Measurements from ENCODE around the gene SEC62. TPM values are rescaled to one million over a fixed set of nuclear protein-coding genes. Genes with fewer than 3 reads are reported as not detected.

SEC62 gene
- polyA plus RNA-seq, 4 donors: 38.7 to 96.7 (median 60.1) TPM

DNA sequence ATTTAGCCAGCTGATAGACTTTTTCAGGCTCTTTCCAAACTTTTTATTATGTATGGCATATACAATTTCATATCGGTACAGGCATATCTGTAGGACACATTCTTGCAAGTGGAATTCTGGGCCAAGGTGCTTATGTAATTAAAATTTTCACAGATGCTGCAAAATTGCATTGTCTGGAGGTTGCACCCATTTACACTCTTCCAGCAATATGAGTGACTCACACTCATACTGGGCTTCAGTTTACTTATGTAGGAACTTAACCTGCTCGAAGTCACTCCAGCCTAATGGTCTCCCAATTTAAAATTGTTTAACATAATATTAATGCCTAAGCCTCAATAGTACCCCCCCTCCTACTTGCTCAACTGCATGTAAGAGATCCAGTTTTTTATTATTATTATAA is 11.2 kb upstream of the SEC62 start:
- no peaks in the 10 kb centered on the region for H3K4me1 ChIP-seq (ENCODE audit: control insufficient read depth in 3 of 3, insufficient read depth in 2 of 3, low read depth in 1 of 3, low read length in 2 of 3)
- H3K36me3 ChIP-seq (ENCODE audit: control insufficient read depth in 3 of 3, insufficient read depth in 2 of 3, low read depth in 1 of 3, low read length in 3 of 3): no peaks in the 10 kb centered on the region
- WGBS, 3 donors: 85 to 90% (median 88%) methylated on average over 2 of the region's 2 CpGs
- FAIRE-seq: no peak
- no peak overlapping the region for H3K27ac ChIP-seq (ENCODE audit: low read depth in 1 of 3, low read length in 2 of 3)
- no peak overlapping the region for H3K4me3 ChIP-seq (ENCODE audit: low read depth in 1 of 3, low read length in 3 of 3)
- H3K9me3 ChIP-seq (ENCODE audit: control insufficient read depth in 2 of 2, insufficient read depth in 1 of 2, low read depth in 1 of 2, low read length in 1 of 2): peaks cover 0 to 4% of the 10 kb centered on the region in 2 donors
- DNase-seq: no peak
- H3K27me3 ChIP-seq (ENCODE audit: control insufficient read depth in 3 of 3, insufficient read depth in 3 of 3, low read length in 3 of 3): peaks cover 0 to 3% (median 0%) of the 10 kb centered on the region in 3 donors

DNA sequence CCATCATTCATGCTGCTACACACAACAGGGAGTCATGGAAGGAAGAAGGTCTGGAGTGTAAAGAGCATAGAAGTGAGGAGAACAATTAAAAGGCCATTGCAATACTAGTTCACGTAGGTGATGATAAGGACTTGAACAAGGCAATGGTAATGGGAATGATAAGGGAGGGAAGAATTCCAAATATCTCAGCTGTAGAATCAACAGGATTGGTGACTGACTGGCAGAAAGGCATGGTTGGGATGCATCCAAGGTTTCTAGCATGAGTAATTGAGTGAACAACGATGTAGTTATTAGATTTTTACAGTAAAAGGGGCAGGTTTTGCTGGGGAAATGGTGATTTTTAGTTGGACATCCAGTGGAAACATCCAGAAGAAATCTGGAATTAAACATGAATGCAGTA is 2.4 kb upstream of the SEC62 start:
- 45 to 69% (median 49%) methylated on average over 2 of the region's 2 CpGs for whole genome bisulfite sequencing, 3 donors
- H3K4me3 ChIP-seq (ENCODE audit: low read depth in 1 of 3, low read length in 3 of 3): no peak overlapping the region
- no peaks in the 10 kb centered on the region for H3K9me3 ChIP-seq (ENCODE audit: control insufficient read depth in 2 of 2, insufficient read depth in 1 of 2, low read depth in 1 of 2, low read length in 1 of 2)
- H3K27me3 ChIP-seq (ENCODE audit: control insufficient read depth in 3 of 3, insufficient read depth in 3 of 3, low read length in 3 of 3): no peaks in the 10 kb centered on the region
- peaks cover 0 to 5% (median 0%) of the 10 kb centered on the region in 3 donors for H3K4me1 ChIP-seq (ENCODE audit: control insufficient read depth in 3 of 3, insufficient read depth in 2 of 3, low read depth in 1 of 3, low read length in 2 of 3)
- FAIRE-seq (no peak), DNase-seq (no peak)
- no peak overlapping the region for H3K27ac ChIP-seq (ENCODE audit: low read depth in 1 of 3, low read length in 2 of 3)
- H3K36me3 ChIP-seq (ENCODE audit: control insufficient read depth in 3 of 3, insufficient read depth in 2 of 3, low read depth in 1 of 3, low read length in 3 of 3): no peaks in the 10 kb centered on the region

DNA sequence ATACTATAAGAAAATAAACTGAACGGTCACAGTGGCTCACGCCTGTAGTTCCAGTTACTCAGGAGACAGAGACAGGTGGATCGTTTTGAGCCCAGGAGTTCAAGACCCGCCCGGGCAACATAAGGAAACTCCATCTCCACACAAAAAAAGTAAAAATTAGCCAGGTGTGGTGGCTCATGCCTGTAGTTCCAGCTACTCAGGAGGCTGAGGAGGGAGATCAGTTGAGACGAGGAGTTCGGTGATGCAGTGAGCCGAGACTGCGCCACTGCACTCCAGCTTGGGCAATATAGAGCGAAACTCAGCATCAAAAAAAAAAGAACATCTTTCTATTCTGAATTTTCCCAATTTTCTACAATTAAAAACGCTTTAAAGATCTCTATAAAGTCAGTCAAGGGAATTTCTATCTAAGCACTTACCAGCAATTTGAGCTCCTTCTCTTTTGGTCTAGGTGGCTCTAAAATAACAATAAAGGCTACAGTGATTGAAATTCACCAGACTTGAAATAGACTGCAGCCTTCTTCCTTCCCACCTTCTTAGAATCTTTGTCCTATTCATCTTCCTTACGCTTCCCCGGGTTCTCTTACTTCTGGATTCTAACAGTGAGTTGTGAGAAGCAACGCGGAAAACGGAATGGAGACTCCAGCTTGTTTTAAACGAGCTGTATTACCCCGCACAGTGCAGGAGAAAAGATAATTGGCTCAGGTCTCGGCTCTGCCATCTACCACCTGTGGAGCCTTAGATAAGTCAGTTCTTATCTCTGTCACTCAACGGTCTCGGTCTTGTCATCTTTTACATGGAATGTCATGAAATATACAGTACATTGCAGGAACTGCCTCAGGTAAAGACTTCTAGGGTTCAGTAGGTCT is 812 bp upstream of the SEC62 start:
- DNase-seq: no peak
- H3K4me1 ChIP-seq (ENCODE audit: control insufficient read depth in 3 of 3, insufficient read depth in 2 of 3, low read depth in 1 of 3, low read length in 2 of 3): peaks cover 0 to 5% (median 0%) of the 10 kb centered on the region in 3 donors
- H3K27me3 ChIP-seq (ENCODE audit: control insufficient read depth in 3 of 3, insufficient read depth in 3 of 3, low read length in 3 of 3): no peaks in the 10 kb centered on the region
- FAIRE-seq: no peak
- H3K9me3 ChIP-seq (ENCODE audit: control insufficient read depth in 2 of 2, insufficient read depth in 1 of 2, low read depth in 1 of 2, low read length in 1 of 2): no peaks in the 10 kb centered on the region
- no peaks in the 10 kb centered on the region for H3K36me3 ChIP-seq (ENCODE audit: control insufficient read depth in 3 of 3, insufficient read depth in 2 of 3, low read depth in 1 of 3, low read length in 3 of 3)
- H3K27ac ChIP-seq (ENCODE audit: low read depth in 1 of 3, low read length in 2 of 3): peak overlapping the region; percentile 74 to 94 (median 88)
- peak overlapping the region; percentile 82 to 95 (median 88) for H3K4me3 ChIP-seq (ENCODE audit: low read depth in 1 of 3, low read length in 3 of 3)
- 31 to 62% (median 42%) methylated on average over 21 of the region's 21 CpGs for WGBS, 3 donors

DNA sequence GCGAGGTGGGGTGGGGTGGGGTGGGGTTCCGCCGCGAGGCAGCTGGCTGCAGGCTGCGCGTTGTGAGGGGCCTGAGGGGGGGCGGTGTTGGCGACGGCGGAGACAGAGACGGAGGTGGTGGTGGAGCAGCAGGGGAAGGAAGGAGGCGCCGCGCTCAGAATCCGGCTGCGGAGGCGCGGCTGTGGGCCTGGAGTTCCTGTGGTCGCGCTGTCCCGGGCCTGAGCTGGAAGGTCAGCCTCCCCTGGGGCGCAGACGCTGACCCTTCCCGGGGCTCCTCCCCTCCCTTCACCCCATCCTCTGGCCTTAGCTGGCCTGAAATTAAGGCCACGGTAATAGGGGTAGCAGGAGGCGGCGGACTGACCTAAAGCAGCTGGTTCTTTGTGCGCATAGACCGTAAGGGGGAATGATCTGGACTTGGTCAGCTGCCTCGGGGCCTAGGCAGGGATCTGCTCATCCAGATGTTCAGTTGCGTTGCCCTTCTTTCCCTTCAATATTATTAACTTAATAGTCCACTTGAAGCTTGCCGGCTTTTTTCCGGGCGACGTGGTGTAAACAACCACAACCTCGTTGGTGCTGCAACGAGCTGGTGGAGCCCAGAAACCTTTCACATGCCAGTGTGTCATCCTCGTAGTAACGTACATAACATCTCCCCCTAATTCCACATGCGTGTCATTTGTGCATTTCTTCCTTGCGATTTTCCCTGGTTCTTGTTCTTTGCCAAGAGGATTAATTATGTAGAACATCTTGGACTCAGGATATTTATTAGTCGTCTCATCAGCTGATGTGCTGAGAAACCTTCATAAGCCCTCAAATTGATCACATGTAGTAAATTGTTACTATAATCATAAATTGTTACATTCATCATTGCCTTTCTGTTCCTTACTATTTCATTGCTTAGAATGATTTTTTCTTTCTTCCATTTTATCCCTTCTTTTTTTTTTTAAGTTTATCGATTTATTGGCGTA is 626 bp downstream of the SEC62 start:
- peaks cover 0 to 5% (median 0%) of the 10 kb centered on the region in 3 donors for H3K36me3 ChIP-seq (ENCODE audit: control insufficient read depth in 3 of 3, insufficient read depth in 2 of 3, low read depth in 1 of 3, low read length in 3 of 3)
- WGBS, 3 donors: 1 to 4% (median 3%) methylated on average over 39 to 44 of the region's 44 CpGs
- peak overlapping the region; percentile 74 to 94 (median 88) for H3K27ac ChIP-seq (ENCODE audit: low read depth in 1 of 3, low read length in 2 of 3)
- DNase-seq (peak; percentile 31 to 77), FAIRE-seq (no peak)
- no peaks in the 10 kb centered on the region for H3K27me3 ChIP-seq (ENCODE audit: control insufficient read depth in 3 of 3, insufficient read depth in 3 of 3, low read length in 3 of 3)
- H3K4me1 ChIP-seq (ENCODE audit: control insufficient read depth in 3 of 3, insufficient read depth in 2 of 3, low read depth in 1 of 3, low read length in 2 of 3): peaks cover 0 to 5% (median 2%) of the 10 kb centered on the region in 3 donors
- H3K4me3 ChIP-seq (ENCODE audit: low read depth in 1 of 3, low read length in 3 of 3): peak overlapping the region; percentile 82 to 95 (median 88)
- H3K9me3 ChIP-seq (ENCODE audit: control insufficient read depth in 2 of 2, insufficient read depth in 1 of 2, low read depth in 1 of 2, low read length in 1 of 2): no peaks in the 10 kb centered on the region

DNA sequence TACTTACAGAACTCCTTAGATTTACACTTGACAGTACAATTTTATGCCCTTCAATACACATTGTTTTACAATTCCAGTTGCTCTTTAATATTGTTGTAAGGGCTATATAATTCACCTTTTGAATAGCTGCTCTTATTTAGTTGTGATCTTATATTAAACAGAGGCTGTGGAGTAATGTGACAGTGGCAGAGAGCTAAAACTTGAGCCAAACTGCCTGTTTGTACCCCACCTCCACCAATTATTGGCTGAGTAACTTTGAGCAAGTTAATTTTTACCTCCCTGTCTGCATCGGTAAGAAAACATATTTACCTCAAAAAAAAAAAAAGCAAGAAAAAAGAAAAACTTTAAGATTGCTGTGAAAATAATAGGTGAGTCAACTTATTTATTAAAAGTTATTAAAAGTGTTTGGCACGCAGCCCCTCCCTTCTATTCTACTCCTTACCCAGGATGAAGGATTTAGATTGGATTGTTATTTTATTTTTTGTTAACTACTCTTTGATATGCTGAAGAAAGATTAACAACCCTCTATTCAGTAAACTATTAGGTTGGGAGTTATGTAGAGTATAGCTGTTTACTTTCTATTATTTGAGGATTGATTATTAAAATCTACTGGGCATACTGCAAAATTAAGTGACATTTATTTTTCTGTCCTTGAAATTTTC is 1.7 kb downstream of the SEC62 start:
- Histone ChIP-seq H3K9me3 (ENCODE audit: control insufficient read depth in 2 of 2, insufficient read depth in 1 of 2, low read depth in 1 of 2, low read length in 1 of 2) (no peaks in the 10 kb centered on the region), H3K4me1 (ENCODE audit: control insufficient read depth in 3 of 3, insufficient read depth in 2 of 3, low read depth in 1 of 3, low read length in 2 of 3) (peaks cover 0 to 5% (median 2%) of the 10 kb centered on the region in 3 donors), H3K27ac (ENCODE audit: low read depth in 1 of 3, low read length in 2 of 3) (no peak overlapping the region), H3K36me3 (ENCODE audit: control insufficient read depth in 3 of 3, insufficient read depth in 2 of 3, low read depth in 1 of 3, low read length in 3 of 3) (peaks cover 0 to 11% (median 0%) of the 10 kb centered on the region in 3 donors), H3K27me3 (ENCODE audit: control insufficient read depth in 3 of 3, insufficient read depth in 3 of 3, low read length in 3 of 3) (no peaks in the 10 kb centered on the region), H3K4me3 (ENCODE audit: low read depth in 1 of 3, low read length in 3 of 3) (no peak overlapping the region)
- no peak for FAIRE-seq
- 26 to 38% (median 35%) methylated on average over 2 of the region's 2 CpGs for WGBS, 3 donors
- no peak for DNase-seq

DNA sequence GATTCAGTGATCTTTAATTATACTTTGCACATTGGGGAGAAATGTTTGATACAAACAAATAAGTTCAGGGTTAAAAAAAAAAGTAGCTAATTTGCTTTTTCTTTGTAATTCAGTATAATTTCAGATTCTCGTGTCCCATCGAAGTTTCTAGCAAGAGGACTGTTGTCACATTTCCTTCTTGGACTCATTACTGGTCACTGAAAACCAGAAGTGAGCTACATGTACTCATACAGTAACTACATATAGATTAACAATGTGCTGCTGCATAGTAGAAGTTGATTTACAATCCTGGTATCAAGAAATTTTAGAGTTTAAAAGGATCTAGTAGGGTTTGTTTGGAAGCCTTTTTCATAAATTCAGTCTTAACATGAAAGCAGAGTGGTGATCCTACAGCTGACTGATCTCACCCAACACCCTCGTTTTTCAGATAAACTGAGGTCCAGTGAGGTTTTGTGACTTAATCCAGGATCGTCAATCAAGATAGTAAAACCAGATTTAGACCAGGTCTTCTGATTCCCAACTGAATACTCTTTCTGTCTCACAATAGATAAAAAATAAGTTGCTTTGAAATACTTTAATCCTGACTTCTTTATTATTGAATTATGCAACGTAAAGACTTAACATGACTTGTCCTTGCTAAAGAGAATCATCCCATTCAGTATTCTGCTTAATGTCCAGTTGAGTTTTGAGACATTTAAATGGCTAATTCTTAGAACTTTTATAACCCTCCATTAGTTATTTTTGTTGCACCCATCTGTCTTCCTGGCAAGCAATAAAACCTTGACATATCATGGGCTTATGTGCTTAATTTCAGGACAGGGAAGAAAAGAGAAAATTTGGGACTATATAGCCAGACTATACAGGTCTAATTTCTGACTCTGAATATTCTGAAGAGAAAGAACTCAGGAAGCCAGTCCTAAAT is 2.8 kb downstream of the SEC62 start:
- no peak overlapping the region for H3K27ac ChIP-seq (ENCODE audit: low read depth in 1 of 3, low read length in 2 of 3)
- no peaks in the 10 kb centered on the region for H3K9me3 ChIP-seq (ENCODE audit: control insufficient read depth in 2 of 2, insufficient read depth in 1 of 2, low read depth in 1 of 2, low read length in 1 of 2)
- no peak overlapping the region for H3K4me3 ChIP-seq (ENCODE audit: low read depth in 1 of 3, low read length in 3 of 3)
- H3K27me3 ChIP-seq (ENCODE audit: control insufficient read depth in 3 of 3, insufficient read depth in 3 of 3, low read length in 3 of 3): no peaks in the 10 kb centered on the region
- peaks cover 0 to 5% (median 2%) of the 10 kb centered on the region in 3 donors for H3K4me1 ChIP-seq (ENCODE audit: control insufficient read depth in 3 of 3, insufficient read depth in 2 of 3, low read depth in 1 of 3, low read length in 2 of 3)
- peaks cover 0 to 12% (median 0%) of the 10 kb centered on the region in 3 donors for H3K36me3 ChIP-seq (ENCODE audit: control insufficient read depth in 3 of 3, insufficient read depth in 2 of 3, low read depth in 1 of 3, low read length in 3 of 3)
- WGBS, 3 donors: 48 to 61% (median 57%) methylated on average over 5 of the region's 5 CpGs
- FAIRE-seq: no peak
- DNase-seq: no peak

DNA sequence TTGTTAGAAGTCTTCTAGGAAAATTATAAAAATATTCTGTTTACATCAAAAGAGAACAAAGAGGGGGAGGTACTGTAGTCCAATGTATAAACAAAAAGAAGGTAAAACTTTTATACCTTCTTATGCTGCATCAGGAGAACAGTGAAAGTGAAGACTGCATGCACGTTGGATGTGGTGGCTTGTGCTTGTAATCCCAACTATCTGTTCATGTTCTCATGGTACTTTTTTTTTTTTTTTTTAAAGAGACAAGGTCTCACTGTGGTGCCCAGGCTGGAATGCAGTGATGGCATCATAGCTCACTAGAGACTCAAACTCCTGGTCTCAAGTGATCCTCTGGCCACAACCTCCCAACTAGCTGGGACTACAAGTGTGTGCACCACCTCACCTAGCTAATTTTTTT is 4.2 kb downstream of the SEC62 start:
- no peak overlapping the region for H3K27ac ChIP-seq (ENCODE audit: low read depth in 1 of 3, low read length in 2 of 3)
- WGBS, 3 donors: 33 to 39% (median 37%) methylated on average over 1 of the region's 1 CpG
- no peak for FAIRE-seq
- no peaks in the 10 kb centered on the region for H3K9me3 ChIP-seq (ENCODE audit: control insufficient read depth in 2 of 2, insufficient read depth in 1 of 2, low read depth in 1 of 2, low read length in 1 of 2)
- no peaks in the 10 kb centered on the region for H3K27me3 ChIP-seq (ENCODE audit: control insufficient read depth in 3 of 3, insufficient read depth in 3 of 3, low read length in 3 of 3)
- no peak overlapping the region for H3K4me3 ChIP-seq (ENCODE audit: low read depth in 1 of 3, low read length in 3 of 3)
- no peak for DNase-seq
- H3K36me3 ChIP-seq (ENCODE audit: control insufficient read depth in 3 of 3, insufficient read depth in 2 of 3, low read depth in 1 of 3, low read length in 3 of 3): peaks cover 0 to 15% (median under 1%) of the 10 kb centered on the region in 3 donors
- peaks cover 0 to 4% (median 2%) of the 10 kb centered on the region in 3 donors for H3K4me1 ChIP-seq (ENCODE audit: control insufficient read depth in 3 of 3, insufficient read depth in 2 of 3, low read depth in 1 of 3, low read length in 2 of 3)
